ENCODE measurements around the gene SOX6.
A peak's percentile ranks its signal among the peaks of the same experiment; 100 is the strongest.

The SOX6 gene

GRCh38 chr11:15969281-15969680 lies 387.1 kb downstream of the SOX6 start:
- DNase-seq (ENCODE audit: low spot score) (peak; percentile 5), FAIRE-seq (no peak)

GRCh38 chr11:15968461-15969130 lies 387.8 kb downstream of the SOX6 start:
- no peak for DNase-seq (ENCODE audit: low spot score)
- FAIRE-seq = no peak

GRCh38 chr11:15967966-15968365 lies 388.4 kb downstream of the SOX6 start:
- FAIRE-seq (no peak), DNase-seq (ENCODE audit: low spot score) (no peak)

- FAIRE-seq (no peak), DNase-seq (ENCODE audit: low spot score) (no peak)
These were observed 389.2 kb downstream of the SOX6 start for GRCh38 chr11:15967166-15967565.

- no peak for FAIRE-seq
- DNase-seq (ENCODE audit: low spot score) = no peak
These were observed 390.6 kb downstream of the SOX6 start for GRCh38 chr11:15965562-15966250.

- no peak for FAIRE-seq
- no peak for DNase-seq (ENCODE audit: low spot score)
These were observed 393.1 kb downstream of the SOX6 start for GRCh38 chr11:15963266-15963665.

GRCh38 chr11:15958910-15959309 lies 397.4 kb downstream of the SOX6 start:
- DNase-seq (ENCODE audit: low spot score) (no peak), FAIRE-seq (no peak)

- DNase-seq (ENCODE audit: low spot score) (no peak), FAIRE-seq (no peak)
These were observed 399.1 kb downstream of the SOX6 start for GRCh38 chr11:15957234-15957633.

GRCh38 chr11:15956302-15956701 lies 400.0 kb downstream of the SOX6 start:
- FAIRE-seq = no peak
- no peak for DNase-seq (ENCODE audit: low spot score)

- DNase-seq (ENCODE audit: low spot score) (no peak), FAIRE-seq (no peak)
These were observed 400.8 kb downstream of the SOX6 start for GRCh38 chr11:15955595-15955994.

GRCh38 chr11:15947681-15948648 lies 408.4 kb downstream of the SOX6 start:
- DNase-seq (ENCODE audit: low spot score) (no peak), FAIRE-seq (no peak)

- DNase-seq (ENCODE audit: low spot score) (no peak), FAIRE-seq (no peak)
These were observed 410.6 kb downstream of the SOX6 start for GRCh38 chr11:15945726-15946125.

- no peak for FAIRE-seq
- no peak for DNase-seq (ENCODE audit: low spot score)
These were observed 411.9 kb downstream of the SOX6 start for GRCh38 chr11:15944460-15944859.

GRCh38 chr11:15943418-15944197 lies 412.7 kb downstream of the SOX6 start:
- no peak for FAIRE-seq
- no peak for DNase-seq (ENCODE audit: low spot score)

- no peak for DNase-seq (ENCODE audit: low spot score)
- no peak for FAIRE-seq
These were observed 413.4 kb downstream of the SOX6 start for GRCh38 chr11:15942936-15943335.

GRCh38 chr11:15942126-15942525 lies 414.2 kb downstream of the SOX6 start:
- DNase-seq (ENCODE audit: low spot score) (no peak), FAIRE-seq (no peak)

- no peak for FAIRE-seq
- DNase-seq (ENCODE audit: low spot score) = no peak
These were observed 415.1 kb downstream of the SOX6 start for GRCh38 chr11:15941206-15941770.

GRCh38 chr11:15940462-15941205 lies 415.7 kb downstream of the SOX6 start:
- FAIRE-seq = no peak
- DNase-seq (ENCODE audit: low spot score) = no peak

GRCh38 chr11:15938983-15939382 lies 417.4 kb downstream of the SOX6 start:
- FAIRE-seq (no peak), DNase-seq (ENCODE audit: low spot score) (no peak)

GRCh38 chr11:15938121-15938611 lies 418.2 kb downstream of the SOX6 start:
- DNase-seq (ENCODE audit: low spot score) = no peak
- no peak for FAIRE-seq
